ENCODE data around the gene NACAD. TPM values are rescaled to one million over a fixed set of nuclear protein-coding genes. Genes with fewer than 3 reads are reported as not detected.

The NACAD gene
- total and polyA plus RNA-seq, 2 of the 4 experiments (the other 2 are of a cell fraction): 0.54 to 2.2 TPM

DNA sequence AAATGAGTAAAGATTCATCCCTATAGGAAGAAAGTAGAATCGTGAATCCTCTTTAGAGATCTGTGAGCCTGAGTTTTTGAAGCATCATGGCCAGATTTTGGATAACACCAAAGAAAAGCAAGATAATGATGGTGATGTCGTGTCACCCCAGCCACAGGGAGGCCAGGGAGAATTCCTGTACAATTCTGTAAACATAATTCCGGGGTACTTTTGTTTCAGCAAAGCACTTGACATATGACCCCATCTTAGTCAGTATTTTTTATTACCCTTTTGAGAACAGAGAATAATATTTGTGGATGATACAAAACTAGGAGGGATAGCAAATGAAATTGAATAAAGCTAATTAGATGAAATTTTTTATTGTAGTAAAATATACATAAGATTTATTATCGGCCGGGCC is 33.8 kb downstream of the NACAD start:
- dilution Hi-C loops (cut with HindIII; ENCODE audit: low sequenced_read_pairs, unreplicated experiment) (no loop called here), in situ Hi-C loops (cut with MboI; ENCODE audit: low sequenced_read_pairs) (no loop called here), intact Hi-C loops (cut with micrococcal nuclease) (no loop called here)
- no peak overlapping the region for H2AK9ac ChIP-seq (replicated peaks; ENCODE audit: low read depth, low read length, poor library complexity)
- H4K20me1 ChIP-seq (ENCODE audit: insufficient read depth, low read length): peaks cover 19% of the 10 kb centered on the region
- no peak overlapping the region for H3K23ac ChIP-seq (ENCODE audit: low read depth, low read length)
- TF ChIP-seq CEBPB (IDR thresholded peaks at IDR 0.05; ENCODE audit: low read depth, low read length) (no peak), ELK1 (IDR thresholded peaks at IDR 0.05; ENCODE audit: borderline replicate concordance, low read depth, low read length) (no peak), RCOR1 (IDR thresholded peaks at IDR 0.05; ENCODE audit: insufficient replicate concordance, low read length) (no peak)
- no peak overlapping the region for H3K14ac ChIP-seq (replicated peaks; ENCODE audit: low read depth, low read length)
- H3K4ac ChIP-seq (ENCODE audit: low read depth, low read length): no peak overlapping the region
- H3K4me3 ChIP-seq (ENCODE audit: insufficient read depth, low read depth, low read length): no peak overlapping the region
- no peak overlapping the region for H3K4me2 ChIP-seq (ENCODE audit: low read depth, low read length)
- ChIA-PET POLR2A (ENCODE audit: unreplicated experiment) (no interaction called here), CTCF (interaction anchor here (0.6 kb wide), 1 partner anchor 16 kb away, joined by 3 read pairs; no protein-coding TSS in a partner anchor)
- DNase-seq (no peak), ATAC-seq (ENCODE audit: low read depth) (no peak)
- H3K56ac ChIP-seq (ENCODE audit: extremely low read depth, insufficient read depth, low read length): no peak overlapping the region
- no TSS peak for BruUV-seq (replicated peaks)
- H2AFZ ChIP-seq (replicated peaks; ENCODE audit: low read length, poor library complexity): no peak overlapping the region
- H3K9me3 ChIP-seq (ENCODE audit: control insufficient read depth, insufficient read depth, low read length): no peaks in the 10 kb centered on the region
- H2BK15ac ChIP-seq (ENCODE audit: low read depth, low read length): no peak overlapping the region
- no peak overlapping the region for H3K27ac ChIP-seq (ENCODE audit: insufficient read depth, low read length)
- peaks cover 22 to 70% of the 10 kb centered on the region in 2 experiments for H3K79me1 ChIP-seq (ENCODE audit: low read depth in 1 of 2, low read length in 2 of 2)
- H2BK120ac ChIP-seq (ENCODE audit: low read depth, low read length): no peak overlapping the region
- no peaks in the 10 kb centered on the region for H3K27me3 ChIP-seq (ENCODE audit: control insufficient read depth, insufficient read depth, low read length)
- no peak overlapping the region for H2BK20ac ChIP-seq (ENCODE audit: low read depth, low read length)
- peaks cover 13% of the 10 kb centered on the region for H3K9me1 ChIP-seq (ENCODE audit: insufficient read depth, low read length)
- WGBS, 2 experiments (ENCODE audit: extremely low coverage in 2 of 2, insufficient read length in 1 of 2): 100% methylated on average over 1 of the region's 5 CpGs; no CpG with 5 or more reads in 1 of the 2 experiments
- no peak overlapping the region for H4K91ac ChIP-seq (ENCODE audit: insufficient read depth, low read depth, low read length)
- H3K18ac ChIP-seq (ENCODE audit: low read depth, low read length): no peak overlapping the region
- H3K4me1 ChIP-seq (ENCODE audit: control insufficient read depth, insufficient read depth, low read length): peaks cover 1% of the 10 kb centered on the region
- H2BK5ac ChIP-seq (ENCODE audit: low read depth, low read length, poor library complexity, severe bottlenecking): no peak overlapping the region
- no peak overlapping the region for H4K8ac ChIP-seq (ENCODE audit: low read depth in 2 of 2, low read length in 2 of 2)
- H3K9ac ChIP-seq (ENCODE audit: low read depth, low read length): no peak overlapping the region
- no peak overlapping the region for H4K5ac ChIP-seq (ENCODE audit: low read depth, low read length)
- H2AK5ac ChIP-seq (ENCODE audit: low read depth, low read length): no peak overlapping the region
- peaks cover 10% of the 10 kb centered on the region for H3K36me3 ChIP-seq (ENCODE audit: control insufficient read depth, insufficient read depth, low read length)
